H9 (cell line): ENCODE data around the gene PTPRC. TPM values are rescaled to one million over a fixed set of nuclear protein-coding genes. Genes with fewer than 3 reads are reported as not detected.

Experiments used
- DNase-seq: peaks from one replicate; pipeline ENCODE4 v3.0.0-alpha.2; 2017
- H2AFZ ChIP-seq: one replicate; pipeline ENCODE4 v1.6.1; 2013; ENCODE audit warnings: mild to moderate bottlenecking, low read length, control low read depth, moderate library complexity
- H2AK5ac ChIP-seq: 2 replicates; pipeline ENCODE4 v1.6.1; 2013; ENCODE audit warnings: low read length, control low read depth, mixed read lengths; ENCODE audit not compliant: insufficient read length
- H2BK120ac ChIP-seq: one replicate; pipeline ENCODE4 v1.6.1; 2013; ENCODE audit warnings: low read depth, mild to moderate bottlenecking, low read length, control low read depth, inconsistent platforms; ENCODE audit not compliant: poor library complexity, severe bottlenecking
- H2BK12ac ChIP-seq: 2 replicates; pipeline ENCODE4 v1.6.1; 2013; ENCODE audit warnings: low read length, control low read depth, mixed read lengths, low read depth; ENCODE audit not compliant: insufficient read length
- H2BK15ac ChIP-seq: 2 replicates; pipeline ENCODE4 v1.6.1; 2013; ENCODE audit warnings: low read depth, low read length, control low read depth
- H2BK20ac ChIP-seq: one replicate; pipeline ENCODE4 v1.6.1; 2013; ENCODE audit warnings: low read depth, mild to moderate bottlenecking, low read length, control low read depth, inconsistent platforms; ENCODE audit not compliant: poor library complexity, severe bottlenecking
- H2BK5ac ChIP-seq: 2 replicates; pipeline ENCODE4 v1.6.1; 2013; ENCODE audit warnings: low read length, control low read depth, mixed read lengths; ENCODE audit not compliant: insufficient read length
- H3K14ac ChIP-seq: 2 replicates; pipeline ENCODE4 v1.6.1; 2013; ENCODE audit warnings: low read length, control low read depth; ENCODE audit not compliant: insufficient read depth
- H3K18ac ChIP-seq: 2 replicates; pipeline ENCODE4 v1.6.1; 2013; ENCODE audit warnings: low read depth, mild to moderate bottlenecking, mixed read lengths, low read length, control low read depth; ENCODE audit not compliant: insufficient read length
- H3K23ac ChIP-seq: 2 replicates; pipeline ENCODE4 v1.6.1; 2013; ENCODE audit warnings: low read length, control low read depth, mixed read lengths, low read depth; ENCODE audit not compliant: insufficient read length
- H3K23me2 ChIP-seq: 2 replicates; pipeline ENCODE4 v1.6.1; 2013; ENCODE audit warnings: low read depth, mild to moderate bottlenecking, mixed read lengths, low read length, control low read depth; ENCODE audit not compliant: insufficient read length, poor library complexity, severe bottlenecking
- H3K27ac ChIP-seq: 2 replicates; pipeline ENCODE4 v1.5.1; 2013; ENCODE audit warnings: low read length, control low read depth, mixed read lengths, low read depth; ENCODE audit not compliant: insufficient read length
- H3K27me3 ChIP-seq: 2 replicates; pipeline ENCODE4 v1.6.1; 2013; ENCODE audit warnings: low read length, control low read depth, inconsistent platforms; ENCODE audit not compliant: insufficient read depth
- H3K4ac ChIP-seq: 2 replicates; pipeline ENCODE4 v1.6.1; 2013; ENCODE audit warnings: low read depth, mild to moderate bottlenecking, control low read depth, inconsistent platforms, low read length, moderate library complexity
- H3K4me1 ChIP-seq: 2 replicates; pipeline ENCODE4 v1.6.1; 2013; ENCODE audit warnings: low read length, control low read depth, inconsistent platforms; ENCODE audit not compliant: insufficient read depth
- H3K4me2 ChIP-seq: 2 replicates; pipeline ENCODE4 v1.6.1; 2013; ENCODE audit warnings: low read length, control low read depth, mixed read lengths; ENCODE audit not compliant: insufficient read length, insufficient read depth
- H3K56ac ChIP-seq: 2 replicates; pipeline ENCODE4 v1.6.1; 2013; ENCODE audit warnings: low read depth, mild to moderate bottlenecking, mixed read lengths, low read length, control low read depth; ENCODE audit not compliant: insufficient read length
- H3K79me1 ChIP-seq: 2 replicates; pipeline ENCODE4 v1.6.1; 2013; ENCODE audit warnings: low read depth, mild to moderate bottlenecking, moderate library complexity, low read length, control low read depth, inconsistent platforms; ENCODE audit not compliant: insufficient read depth, poor library complexity, severe bottlenecking
- H3K79me2 ChIP-seq: 2 replicates; pipeline ENCODE4 v1.6.1; 2013; ENCODE audit warnings: low read length, control low read depth, inconsistent platforms; ENCODE audit not compliant: insufficient read depth
- H3K9ac ChIP-seq: 2 replicates; pipeline ENCODE4 v1.6.1; 2013; ENCODE audit warnings: low read length, control low read depth, mixed read lengths; ENCODE audit not compliant: insufficient read length; ENCODE audit errors: extremely low read depth
- H3K9me3 ChIP-seq: one replicate; pipeline ENCODE4 v1.6.1; 2013; ENCODE audit warnings: low read depth, low read length, inconsistent platforms; ENCODE audit not compliant: control insufficient read depth
- H3T11ph ChIP-seq: one replicate; pipeline ENCODE4 v1.6.1; 2013; ENCODE audit warnings: mild to moderate bottlenecking, low read length, control low read depth, inconsistent platforms
- H4K20me1 ChIP-seq: one replicate; pipeline ENCODE4 v1.6.1; 2013; ENCODE audit not compliant: control insufficient read depth, insufficient read length, insufficient read depth
- H4K5ac ChIP-seq: 2 replicates; pipeline ENCODE4 v1.6.1; 2013; ENCODE audit warnings: low read depth, mild to moderate bottlenecking, mixed read lengths, low read length, control low read depth; ENCODE audit not compliant: insufficient read length
- H4K8ac ChIP-seq: replicated peaks from 2 replicates; pipeline ENCODE4 v1.6.1; 2013; ENCODE audit warnings: low read length, control low read depth, mixed read lengths, low read depth; ENCODE audit not compliant: insufficient read length
- H4K91ac ChIP-seq: 2 replicates; pipeline ENCODE4 v1.6.1; 2013; ENCODE audit warnings: low read depth, mild to moderate bottlenecking, moderate library complexity, mixed read lengths, low read length, control low read depth; ENCODE audit not compliant: insufficient read length
- H3K27ac Mint-ChIP-seq, 3 experiments: 2 replicates in 2 of 3; 3 replicates in 1 of 3; pipeline ENCODE4 v1.8.0; 2020 to 2021; ENCODE audit warnings: mixed read lengths in 3 of 3, mild to moderate bottlenecking in 1 of 3, moderate library complexity in 1 of 3
- H3K27me3 Mint-ChIP-seq: 2 replicates; pipeline ENCODE4 v1.8.0; 2021; ENCODE audit warnings: low read depth, mild to moderate bottlenecking, moderate library complexity, mixed read lengths
- H3K36me3 Mint-ChIP-seq, 3 experiments: 2 replicates in 2 of 3; 3 replicates in 1 of 3; pipeline ENCODE4 v1.8.0; 2020 to 2021; ENCODE audit warnings: low read depth in 3 of 3, mixed read lengths in 3 of 3; ENCODE audit not compliant: insufficient read depth in 1 of 3
- H3K4me1 Mint-ChIP-seq, 2 experiments: 2 replicates each; pipeline ENCODE4 v1.8.0; 2020; ENCODE audit warnings: mixed read lengths in 2 of 2
- H3K4me3 Mint-ChIP-seq, 2 experiments: 2 replicates in 1 of 2; 3 replicates in 1 of 2; pipeline ENCODE4 v1.8.0; 2020 to 2021; ENCODE audit warnings: mild to moderate bottlenecking in 2 of 2, mixed read lengths in 2 of 2, moderate library complexity in 1 of 2
- H3K9me3 Mint-ChIP-seq, 2 experiments: 2 replicates in 1 of 2; 3 replicates in 1 of 2; pipeline ENCODE4 v1.8.0; 2020; ENCODE audit warnings: mild to moderate bottlenecking in 2 of 2, mixed read lengths in 2 of 2, moderate library complexity in 1 of 2
- CTCF ChIP-seq: fragments of 200-600 bp; sonication (generic); conservative IDR thresholded peaks from 3 replicates; pipeline ENCODE4 v1.8.0; 2021; ENCODE audit warnings: antibody characterized with exemption, mild to moderate bottlenecking
- WGBS: extraction: QIAGEN DNeasy Blood & Tissue Kit; methylation state at CpG from one replicate; pipeline ENCODE4 v1.1.7; 2013; ENCODE audit warnings: missing lambda C conversion rate, low lambda C conversion rate, mixed read lengths; ENCODE audit not compliant: insufficient read length; ENCODE audit errors: extremely low coverage; 5-methylcytosine and 5-hydroxymethylcytosine counted together
- total RNA-seq: library from RNA; stranded (reverse); gene quantifications from 2 replicates; pipeline ENCODE4 v1.2.1, GENCODE V29; 2021

PTPRC gene
- total RNA-seq, 1 experiment from 2014 or later, result not detected

- no CpG with 5 or more reads among the region's 15 CpGs for WGBS
- Histone ChIP-seq H3K56ac (no peak overlapping the region), H3K9me3 (no peaks in the 10 kb centered on the region), H3K18ac (no peak overlapping the region), H3K79me2 (no peaks in the 10 kb centered on the region), H4K5ac (no peak overlapping the region), H2BK5ac (no peak overlapping the region), H3K4me2 (no peak overlapping the region), H3K4me1 (no peaks in the 10 kb centered on the region), H4K20me1 (no peaks in the 10 kb centered on the region), H3K9ac (no peak overlapping the region), H4K8ac (no peak overlapping the region), H3K14ac (no peak overlapping the region), H3K27me3 (no peaks in the 10 kb centered on the region), H2BK20ac (no peak overlapping the region), H4K91ac (no peak overlapping the region), H2BK120ac (no peak overlapping the region), H3K23ac (no peak overlapping the region), H2BK15ac (no peak overlapping the region), H3K27ac (no peak overlapping the region), H3K23me2 (no peaks in the 10 kb centered on the region), H2AFZ (no peak overlapping the region), H2BK12ac (no peak overlapping the region), H2AK5ac (no peak overlapping the region), H3K79me1 (no peaks in the 10 kb centered on the region), H3K4ac (no peak overlapping the region), H3T11ph (no peak overlapping the region)
- Mint-ChIP-seq H3K36me3 (no peaks in the 10 kb centered on the region), H3K9me3 (no peaks in the 10 kb centered on the region), H3K27me3 (no peaks in the 10 kb centered on the region), H3K4me3 (no peak overlapping the region), H3K4me1 (peaks cover 13 to 16% of the 10 kb centered on the region in 2 experiments), H3K27ac (no peak overlapping the region)
- DNase-seq, result no peak
- no peak for TF ChIP-seq CTCF
Observed at GRCh38 chr1:198680174-198680875, 41.5 kb downstream of the PTPRC start.
